ENCODE data around the gene PLET1.

Gene PLET1

GRCh38 chr11:112222303-112222702, 38.4 kb downstream of the PLET1 start:
- no peaks in the 10 kb centered on the region for H3K36me3 ChIP-seq (ENCODE audit: insufficient read depth, insufficient read length, low read length)
- no peaks in the 10 kb centered on the region for H3K4me1 ChIP-seq (ENCODE audit: insufficient read depth, insufficient read length)
- H3K9me3 ChIP-seq (ENCODE audit: insufficient read depth, low read length), result no peaks in the 10 kb centered on the region
- H3K4me3 ChIP-seq (ENCODE audit: insufficient read length, low read depth), result no peak overlapping the region
- no peak overlapping the region for H3K9ac ChIP-seq (ENCODE audit: insufficient read length, low read depth)
- DNase-seq (ENCODE audit: low read depth, low spot score), result no peak
- TF ChIP-seq YY1 (IDR thresholded peaks at IDR 0.05; ENCODE audit: insufficient read depth, insufficient read length), result no peak
- no peak for TF ChIP-seq SUZ12 (IDR thresholded peaks at IDR 0.05; ENCODE audit: extremely low read depth, insufficient read depth, insufficient read length)
- no peak for TF ChIP-seq ZNF274 (IDR thresholded peaks at IDR 0.05; ENCODE audit: low read depth, low read length)
- no peaks in the 10 kb centered on the region for H3K27me3 ChIP-seq (ENCODE audit: insufficient read depth, insufficient read length)

DNA sequence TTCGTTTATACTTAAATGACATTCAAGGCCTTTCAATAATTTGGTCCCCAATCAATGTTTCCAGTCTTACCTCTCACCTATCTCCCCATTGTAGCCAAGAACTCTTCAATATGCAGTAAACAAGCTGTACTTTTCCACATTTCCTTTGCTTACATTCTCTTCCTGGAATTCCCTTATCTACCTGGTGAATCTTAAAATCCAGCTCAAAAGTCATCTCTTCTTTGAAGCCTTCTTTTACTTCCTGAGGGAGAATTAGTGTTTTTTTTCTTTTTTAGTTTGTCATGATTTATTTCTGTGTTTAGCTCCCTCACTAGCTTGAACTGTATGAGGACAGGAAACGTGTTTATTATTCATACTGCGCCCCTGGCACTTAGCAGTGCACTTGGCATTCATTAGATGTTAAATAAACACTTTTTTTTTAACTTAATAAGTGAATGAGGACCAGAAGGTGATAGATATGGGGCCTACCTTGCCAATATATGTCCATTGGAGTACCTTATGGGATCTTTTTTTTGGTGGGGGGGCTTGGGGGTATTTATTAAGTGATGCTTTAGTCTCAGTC, 39.3 kb downstream of the PLET1 start:
- Histone ChIP-seq H3K9me3 (ENCODE audit: insufficient read depth, low read length) (no peaks in the 10 kb centered on the region), H3K4me1 (ENCODE audit: insufficient read depth, insufficient read length) (no peaks in the 10 kb centered on the region), H3K36me3 (ENCODE audit: insufficient read depth, insufficient read length, low read length) (no peaks in the 10 kb centered on the region), H3K4me3 (ENCODE audit: insufficient read length, low read depth) (no peak overlapping the region), H3K9ac (ENCODE audit: insufficient read length, low read depth) (no peak overlapping the region), H3K27me3 (ENCODE audit: insufficient read depth, insufficient read length) (no peaks in the 10 kb centered on the region)
- DNase-seq (ENCODE audit: low read depth, low spot score), result no peak
- TF ChIP-seq ZNF274 (IDR thresholded peaks at IDR 0.05; ENCODE audit: low read depth, low read length) (no peak), YY1 (IDR thresholded peaks at IDR 0.05; ENCODE audit: insufficient read depth, insufficient read length) (no peak), SUZ12 (IDR thresholded peaks at IDR 0.05; ENCODE audit: extremely low read depth, insufficient read depth, insufficient read length) (no peak)

DNA sequence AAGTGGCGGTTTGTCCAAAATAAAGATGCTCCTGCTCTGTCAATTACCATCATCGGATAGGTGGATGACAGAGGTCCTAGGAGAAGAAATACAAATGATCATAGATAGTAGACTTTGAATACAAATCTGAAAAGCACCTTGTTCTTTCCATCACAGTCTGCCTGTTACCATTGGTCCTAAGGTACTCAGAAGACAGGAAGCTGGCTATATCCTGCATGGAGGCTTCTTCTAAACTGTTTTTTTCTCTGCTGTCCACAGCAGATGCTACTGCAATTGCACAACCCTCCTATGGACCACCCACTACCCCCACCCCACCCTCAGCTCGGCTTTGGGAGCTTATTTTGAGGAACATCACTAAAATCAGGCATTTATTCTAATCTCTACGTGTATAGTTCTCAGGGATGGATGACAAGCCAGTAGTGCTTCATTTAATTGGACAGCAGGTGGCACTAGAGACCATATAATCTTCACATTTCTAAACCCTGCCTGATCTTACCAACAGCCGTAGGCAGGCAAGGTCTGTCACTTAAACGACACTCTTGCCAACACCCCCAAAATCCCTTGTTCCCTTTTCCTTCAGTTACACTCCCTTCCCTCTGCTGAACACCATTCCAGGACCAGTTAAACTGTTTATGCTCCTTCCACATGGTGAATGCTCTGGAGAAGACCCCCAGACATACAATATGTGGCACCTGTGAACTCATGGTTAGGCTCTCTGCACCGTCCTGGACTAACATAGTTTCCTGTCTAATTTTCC, 41.0 kb downstream of the PLET1 start:
- DNase-seq (ENCODE audit: low read depth, low spot score), result peak; percentile 72
- no peaks in the 10 kb centered on the region for H3K9me3 ChIP-seq (ENCODE audit: insufficient read depth, low read length)
- no peaks in the 10 kb centered on the region for H3K36me3 ChIP-seq (ENCODE audit: insufficient read depth, insufficient read length, low read length)
- TF ChIP-seq SUZ12 (IDR thresholded peaks at IDR 0.05; ENCODE audit: extremely low read depth, insufficient read depth, insufficient read length), result no peak
- no peak for TF ChIP-seq ZNF274 (IDR thresholded peaks at IDR 0.05; ENCODE audit: low read depth, low read length)
- no peak for TF ChIP-seq YY1 (IDR thresholded peaks at IDR 0.05; ENCODE audit: insufficient read depth, insufficient read length)
- no peak overlapping the region for H3K4me3 ChIP-seq (ENCODE audit: insufficient read length, low read depth)
- H3K9ac ChIP-seq (ENCODE audit: insufficient read length, low read depth), result no peak overlapping the region
- no peaks in the 10 kb centered on the region for H3K4me1 ChIP-seq (ENCODE audit: insufficient read depth, insufficient read length)
- no peaks in the 10 kb centered on the region for H3K27me3 ChIP-seq (ENCODE audit: insufficient read depth, insufficient read length)

DNA sequence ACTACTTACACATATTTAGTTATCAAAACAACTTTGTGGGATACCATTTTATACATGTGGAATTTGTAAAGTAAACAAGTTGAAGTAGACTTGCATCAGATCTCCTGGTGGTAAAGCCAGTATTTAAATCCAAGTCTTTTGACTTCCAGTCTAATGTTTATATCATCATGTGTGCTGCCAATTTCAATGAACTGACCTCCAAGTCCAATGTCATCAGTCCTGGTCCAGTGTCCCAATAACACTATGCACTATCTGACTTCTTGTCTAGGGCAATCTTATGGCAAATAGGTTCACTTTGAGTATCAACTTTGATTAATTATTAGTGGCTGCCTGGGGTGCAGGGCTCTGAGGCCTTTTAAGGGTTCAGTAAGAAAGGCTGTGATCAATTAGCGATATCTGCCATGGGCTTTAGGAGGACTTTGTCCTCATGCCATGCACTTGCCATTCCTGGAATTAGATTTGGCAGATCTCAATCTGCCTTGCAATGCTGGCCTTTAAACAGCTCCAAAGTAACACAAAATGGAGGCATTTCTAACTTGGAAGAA, 44.0 kb downstream of the PLET1 start:
- Histone ChIP-seq H3K27me3 (ENCODE audit: insufficient read depth, insufficient read length) (no peaks in the 10 kb centered on the region), H3K9me3 (ENCODE audit: insufficient read depth, low read length) (no peaks in the 10 kb centered on the region), H3K9ac (ENCODE audit: insufficient read length, low read depth) (no peak overlapping the region), H3K4me3 (ENCODE audit: insufficient read length, low read depth) (no peak overlapping the region), H3K4me1 (ENCODE audit: insufficient read depth, insufficient read length) (no peaks in the 10 kb centered on the region), H3K36me3 (ENCODE audit: insufficient read depth, insufficient read length, low read length) (no peaks in the 10 kb centered on the region)
- no peak for DNase-seq (ENCODE audit: low read depth, low spot score)
- TF ChIP-seq YY1 (IDR thresholded peaks at IDR 0.05; ENCODE audit: insufficient read depth, insufficient read length) (no peak), SUZ12 (IDR thresholded peaks at IDR 0.05; ENCODE audit: extremely low read depth, insufficient read depth, insufficient read length) (no peak), ZNF274 (IDR thresholded peaks at IDR 0.05; ENCODE audit: low read depth, low read length) (no peak)

GRCh38 chr11:112215621-112216020, 45.0 kb downstream of the PLET1 start:
- Histone ChIP-seq H3K9me3 (ENCODE audit: insufficient read depth, low read length) (no peaks in the 10 kb centered on the region), H3K4me3 (ENCODE audit: insufficient read length, low read depth) (no peak overlapping the region), H3K27me3 (ENCODE audit: insufficient read depth, insufficient read length) (no peaks in the 10 kb centered on the region), H3K9ac (ENCODE audit: insufficient read length, low read depth) (no peak overlapping the region), H3K4me1 (ENCODE audit: insufficient read depth, insufficient read length) (no peaks in the 10 kb centered on the region), H3K36me3 (ENCODE audit: insufficient read depth, insufficient read length, low read length) (no peaks in the 10 kb centered on the region)
- DNase-seq (ENCODE audit: low read depth, low spot score), result no peak
- TF ChIP-seq SUZ12 (IDR thresholded peaks at IDR 0.05; ENCODE audit: extremely low read depth, insufficient read depth, insufficient read length), result no peak
- no peak for TF ChIP-seq ZNF274 (IDR thresholded peaks at IDR 0.05; ENCODE audit: low read depth, low read length)
- TF ChIP-seq YY1 (IDR thresholded peaks at IDR 0.05; ENCODE audit: insufficient read depth, insufficient read length), result no peak

- H3K36me3 ChIP-seq (ENCODE audit: insufficient read depth, insufficient read length, low read length), result no peaks in the 10 kb centered on the region
- TF ChIP-seq ZNF274 (IDR thresholded peaks at IDR 0.05; ENCODE audit: low read depth, low read length), result no peak
- TF ChIP-seq SUZ12 (IDR thresholded peaks at IDR 0.05; ENCODE audit: extremely low read depth, insufficient read depth, insufficient read length), result no peak
- no peak for TF ChIP-seq YY1 (IDR thresholded peaks at IDR 0.05; ENCODE audit: insufficient read depth, insufficient read length)
- H3K4me3 ChIP-seq (ENCODE audit: insufficient read length, low read depth), result no peak overlapping the region
- H3K9me3 ChIP-seq (ENCODE audit: insufficient read depth, low read length), result no peaks in the 10 kb centered on the region
- H3K9ac ChIP-seq (ENCODE audit: insufficient read length, low read depth), result no peak overlapping the region
- H3K4me1 ChIP-seq (ENCODE audit: insufficient read depth, insufficient read length), result no peaks in the 10 kb centered on the region
- no peaks in the 10 kb centered on the region for H3K27me3 ChIP-seq (ENCODE audit: insufficient read depth, insufficient read length)
- DNase-seq (ENCODE audit: low read depth, low spot score), result no peak
Measured at GRCh38 chr11:112213753-112214152, 46.9 kb downstream of the PLET1 start.

DNA sequence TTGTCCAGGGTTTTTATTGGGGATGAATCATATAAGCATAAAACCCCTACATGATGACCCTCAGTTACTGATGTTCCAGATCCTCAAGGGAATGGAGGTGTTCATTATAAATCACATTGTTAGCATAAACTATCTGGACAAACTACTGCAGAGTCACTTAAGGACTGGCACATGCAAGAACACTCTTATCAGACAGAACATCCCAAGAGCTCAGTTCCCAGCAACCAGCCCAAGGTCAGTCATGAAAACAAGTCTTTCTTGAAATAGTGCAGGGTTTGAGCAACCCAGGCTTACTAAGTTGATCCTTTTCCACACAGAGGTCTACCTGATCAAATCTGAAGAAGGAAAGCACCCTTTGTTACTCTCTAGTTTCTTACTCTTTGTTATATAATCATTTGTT, 48.0 kb downstream of the PLET1 start:
- H3K4me1 ChIP-seq (ENCODE audit: insufficient read depth, insufficient read length), result no peaks in the 10 kb centered on the region
- no peaks in the 10 kb centered on the region for H3K27me3 ChIP-seq (ENCODE audit: insufficient read depth, insufficient read length)
- TF ChIP-seq ZNF274 (IDR thresholded peaks at IDR 0.05; ENCODE audit: low read depth, low read length) (no peak), YY1 (IDR thresholded peaks at IDR 0.05; ENCODE audit: insufficient read depth, insufficient read length) (no peak), SUZ12 (IDR thresholded peaks at IDR 0.05; ENCODE audit: extremely low read depth, insufficient read depth, insufficient read length) (no peak)
- no peaks in the 10 kb centered on the region for H3K9me3 ChIP-seq (ENCODE audit: insufficient read depth, low read length)
- no peak for DNase-seq (ENCODE audit: low read depth, low spot score)
- no peak overlapping the region for H3K9ac ChIP-seq (ENCODE audit: insufficient read length, low read depth)
- H3K4me3 ChIP-seq (ENCODE audit: insufficient read length, low read depth), result no peak overlapping the region
- no peaks in the 10 kb centered on the region for H3K36me3 ChIP-seq (ENCODE audit: insufficient read depth, insufficient read length, low read length)
